GM23248 (cell line): ENCODE data around the gene CDKAL1.

Experiments
- EZH2 ChIP-seq: fragments of 200-600 bp; sonication (generic); IDR thresholded peaks from 2 replicates; pipeline ENCODE4 v1.6.1; 2018; ENCODE audit warnings: antibody characterized with exemption, mild to moderate bottlenecking; ENCODE audit not compliant: insufficient read depth, poor library complexity, severe bottlenecking
- EZH2phosphoT487 ChIP-seq: fragments of 200-600 bp; sonication (generic); IDR thresholded peaks from 2 replicates; pipeline ENCODE4 v1.6.1; 2018; ENCODE audit warnings: antibody characterized with exemption, moderate library complexity, mild to moderate bottlenecking, low read depth; ENCODE audit not compliant: insufficient read depth

- TF ChIP-seq EZH2phosphoT487 (no peak), EZH2 (no peak)
Observed at GRCh38 chr6:21279619-21280018, 745.4 kb downstream of the CDKAL1 start.
